Fibroblast of villous mesenchyme (primary cell): ENCODE data around the gene MFSD6. TPM values are rescaled to one million over a fixed set of nuclear protein-coding genes. Genes with fewer than 3 reads are reported as not detected.

Experiments used
- DNase-seq: peaks from one replicate; pipeline ENCODE4 v3.0.0-alpha.2; 2010; ENCODE audit warnings: low read depth
- H3K4me3 ChIP-seq: 2 replicates; pipeline ENCODE4 v1.5.1; 2011; ENCODE audit warnings: low read depth, mild to moderate bottlenecking, low read length
- CTCF ChIP-seq: IDR thresholded peaks from 2 replicates; pipeline ENCODE4 v1.5.1; 2012; ENCODE audit warnings: low read depth, mild to moderate bottlenecking, low read length; ENCODE audit not compliant: insufficient read depth
- total RNA-seq: library from RNA; depleted of rRNA; stranded (reverse); fragments of >200 nt; gene quantifications from 2 replicates; pipeline ENCODE4 v1.2.3, GENCODE V29; 2012

The MFSD6 gene
- total RNA-seq, 1 donor: 14.7 TPM

- no peak for TF ChIP-seq CTCF
- no peak overlapping the region for H3K4me3 ChIP-seq
- DNase-seq: no peak
Observed at GRCh38 chr2:190443055-190443454, 34.9 kb downstream of the MFSD6 start.

GRCh38 chr2:190443778-190444481, 35.8 kb downstream of the MFSD6 start:
- no peak overlapping the region for H3K4me3 ChIP-seq
- DNase-seq: peak; percentile 13
- no peak for TF ChIP-seq CTCF

GRCh38 chr2:190444976-190445375, 36.8 kb downstream of the MFSD6 start:
- no peak for TF ChIP-seq CTCF
- no peak for DNase-seq
- no peak overlapping the region for H3K4me3 ChIP-seq

- TF ChIP-seq CTCF: no peak
- DNase-seq: no peak
Observed at GRCh38 chr2:190446193-190446592, 38.0 kb downstream of the MFSD6 start.

GRCh38 chr2:190446750-190447516, 38.8 kb downstream of the MFSD6 start:
- no peak for DNase-seq
- H3K4me3 ChIP-seq: no peak overlapping the region
- TF ChIP-seq CTCF: no peak

More at GRCh38 chr2:190446193-190446592, 38.0 kb downstream of the MFSD6 start:
- no peak overlapping the region for H3K4me3 ChIP-seq

GRCh38 chr2:190447766-190448165, 39.6 kb downstream of the MFSD6 start:
- no peak for DNase-seq
- no peak for TF ChIP-seq CTCF
- no peak overlapping the region for H3K4me3 ChIP-seq

GRCh38 chr2:190449925-190450324, 41.8 kb downstream of the MFSD6 start:
- no peak for DNase-seq
- no peak for TF ChIP-seq CTCF
- no peak overlapping the region for H3K4me3 ChIP-seq
